Stimulated activated CD8-positive, alpha-beta memory T cell treated with anti-CD3 and anti-CD28 coated beads, Interleukin-15, amount 100 ng/mL, for 24 hours (primary cell): ENCODE measurements around the gene GNL3.
"Not testable (repeated sequence)": the region's sequence is repeated elsewhere in the genome, so short reads cannot be mapped to it uniquely, and the experiment has no call there.

Experiments
- DNase-seq: peaks from one replicate; pipeline ENCODE4 v3.0.0-alpha.2; 2020; ENCODE audit warnings: low read depth

GNL3 gene, protein sequence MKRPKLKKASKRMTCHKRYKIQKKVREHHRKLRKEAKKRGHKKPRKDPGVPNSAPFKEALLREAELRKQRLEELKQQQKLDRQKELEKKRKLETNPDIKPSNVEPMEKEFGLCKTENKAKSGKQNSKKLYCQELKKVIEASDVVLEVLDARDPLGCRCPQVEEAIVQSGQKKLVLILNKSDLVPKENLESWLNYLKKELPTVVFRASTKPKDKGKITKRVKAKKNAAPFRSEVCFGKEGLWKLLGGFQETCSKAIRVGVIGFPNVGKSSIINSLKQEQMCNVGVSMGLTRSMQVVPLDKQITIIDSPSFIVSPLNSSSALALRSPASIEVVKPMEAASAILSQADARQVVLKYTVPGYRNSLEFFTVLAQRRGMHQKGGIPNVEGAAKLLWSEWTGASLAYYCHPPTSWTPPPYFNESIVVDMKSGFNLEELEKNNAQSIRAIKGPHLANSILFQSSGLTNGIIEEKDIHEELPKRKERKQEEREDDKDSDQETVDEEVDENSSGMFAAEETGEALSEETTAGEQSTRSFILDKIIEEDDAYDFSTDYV

DNA sequence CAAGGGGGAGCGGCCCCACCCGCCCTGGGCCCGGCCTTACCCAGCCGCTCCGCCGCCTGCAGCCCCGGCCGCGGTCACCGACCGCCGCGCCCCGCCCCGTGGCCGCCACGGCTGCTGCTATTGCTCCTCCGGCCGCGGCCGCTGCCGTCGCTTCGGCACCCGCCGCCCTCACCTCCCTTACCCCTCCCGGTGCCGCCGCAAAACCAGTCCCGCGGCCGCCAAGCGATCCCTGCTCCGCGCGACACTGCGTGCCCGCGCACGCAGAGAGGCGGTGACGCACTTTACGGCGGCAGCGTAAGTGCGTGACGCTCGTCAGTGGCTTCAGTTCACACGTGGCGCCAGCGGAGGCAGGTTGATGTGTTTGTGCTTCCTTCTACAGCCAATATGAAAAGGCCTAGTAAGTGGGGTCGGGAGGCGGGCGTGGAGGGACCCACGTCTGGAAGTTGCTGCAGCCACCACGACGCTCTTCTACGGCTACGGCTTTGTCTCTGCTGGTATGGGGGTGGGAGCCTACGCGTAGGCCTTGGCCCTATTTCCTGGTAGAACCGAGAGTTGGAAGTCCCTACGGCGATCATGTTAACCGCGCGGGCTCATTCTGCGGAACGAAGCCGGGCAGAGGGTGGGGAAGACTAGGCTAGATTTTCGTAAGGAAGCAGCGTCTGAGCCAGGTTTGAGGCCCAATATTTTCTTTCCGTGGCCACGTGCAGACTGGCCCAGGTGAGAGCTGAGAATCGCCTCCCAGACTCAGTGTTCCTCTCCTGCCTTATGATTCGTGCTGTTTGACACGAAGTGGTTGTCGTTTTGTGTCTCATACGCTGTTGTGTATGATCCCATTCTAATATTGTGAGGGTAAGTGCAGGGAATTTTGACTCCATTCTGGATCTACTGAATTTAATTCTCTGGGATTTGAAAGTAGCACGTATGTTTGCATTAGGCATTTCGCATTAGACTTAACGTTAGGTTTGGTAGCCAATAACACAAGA lies at the start of gene GNL3, which contains the start of gene PBRM1:
Gene GNL3, plus strand, starts transcription at position 324 of the 983 bp plus-strand sequence. Its CDS starts 61 bp downstream, at position 385.
Gene PBRM1, minus strand, starts transcription at position 205 of the 983 bp plus-strand sequence.
- peak; percentile 79 for DNase-seq

DNA sequence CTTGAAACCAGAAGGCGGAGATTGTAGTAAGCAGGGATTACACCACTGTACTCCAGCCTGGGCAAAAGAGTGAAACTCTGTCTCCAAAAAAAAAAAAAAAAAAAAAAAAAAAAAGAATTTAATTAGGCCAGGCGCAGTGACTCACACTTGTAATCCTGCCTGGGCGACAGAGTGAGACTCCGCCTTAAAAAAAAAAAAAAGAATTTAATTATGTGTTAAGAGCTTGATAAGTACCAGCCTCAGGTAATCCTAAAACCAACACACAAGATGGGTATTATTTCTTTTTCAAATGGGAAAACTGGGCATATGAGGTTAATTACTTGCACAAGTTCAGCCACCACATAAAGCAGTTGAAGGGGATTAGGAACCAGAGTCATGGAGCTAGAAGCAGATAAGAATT lies 49.2 kb upstream of the GNL3 start:
- no peak for DNase-seq

DNA sequence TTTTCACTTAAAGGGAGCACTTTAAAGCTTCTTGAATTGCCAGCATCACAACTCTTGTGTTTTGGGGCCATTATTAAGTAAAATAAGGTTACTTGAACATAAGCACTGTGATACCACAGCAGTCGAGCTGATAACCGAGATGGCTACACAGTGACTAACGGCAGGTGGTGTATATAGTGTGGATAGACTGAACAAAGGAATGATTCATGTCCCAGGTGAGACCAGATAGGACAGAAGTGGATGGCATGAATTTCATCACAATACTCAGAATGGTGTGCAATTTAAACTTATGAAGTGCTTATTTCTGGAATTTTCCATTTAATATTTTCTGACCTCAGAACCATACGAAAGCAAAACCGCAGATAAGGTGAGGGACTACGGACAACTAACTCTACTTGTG lies 40.3 kb upstream of the GNL3 start:
- no peak for DNase-seq

DNA sequence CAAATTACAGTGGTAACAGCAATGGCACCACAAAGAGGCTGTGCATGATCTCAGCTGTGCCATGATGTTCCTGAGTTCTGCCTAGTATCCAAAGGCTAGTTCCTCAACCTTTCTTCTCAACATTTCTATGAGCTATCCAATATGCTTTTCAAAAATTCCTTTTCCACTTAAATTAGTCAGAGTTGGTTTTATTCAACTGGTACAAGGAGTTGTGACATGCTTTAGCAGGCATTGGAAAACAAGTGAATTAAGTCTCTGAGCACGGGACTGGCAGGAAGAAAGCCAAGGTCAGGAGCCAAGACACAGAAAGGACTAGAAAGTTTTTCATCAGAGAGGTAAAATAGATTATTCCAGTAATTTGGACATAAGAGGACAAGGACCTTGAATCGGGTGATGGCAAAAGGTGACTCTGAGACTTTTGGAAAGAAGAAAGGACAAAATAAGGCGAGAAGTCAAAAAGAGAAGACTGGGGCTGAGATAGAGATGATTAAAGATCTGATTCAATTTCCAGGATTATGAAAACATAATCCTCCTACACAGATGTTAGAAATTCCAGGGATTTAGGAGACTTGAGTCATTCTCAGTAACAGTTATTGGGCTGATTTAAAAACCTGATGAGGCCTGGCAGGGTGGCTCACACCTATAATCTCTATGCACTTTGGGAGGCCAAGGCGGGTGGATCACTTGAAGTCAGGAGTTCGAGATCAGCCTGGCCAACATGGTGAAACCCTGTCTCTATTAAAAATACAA lies 36.2 kb upstream of the GNL3 start:
- DNase-seq: no peak

DNA sequence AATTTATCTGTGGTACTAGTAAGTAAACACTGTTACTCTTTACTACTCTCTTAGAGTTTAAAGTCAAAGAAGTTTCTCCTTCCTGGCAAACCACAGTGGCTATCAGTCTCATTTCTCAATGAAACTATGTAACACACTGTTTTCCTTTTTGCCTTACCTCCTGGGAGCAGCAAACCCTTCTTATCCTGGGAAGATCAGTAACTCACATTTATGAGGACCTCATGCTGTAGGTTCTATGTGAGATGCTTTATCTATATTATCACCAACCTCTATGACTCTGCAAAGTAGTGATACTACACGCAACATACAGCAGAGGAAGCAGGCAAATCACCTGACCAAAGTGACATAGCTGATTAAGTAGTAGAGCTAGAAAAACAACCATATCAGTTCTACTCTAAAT lies 35.4 kb upstream of the GNL3 start:
- no peak for DNase-seq

DNA sequence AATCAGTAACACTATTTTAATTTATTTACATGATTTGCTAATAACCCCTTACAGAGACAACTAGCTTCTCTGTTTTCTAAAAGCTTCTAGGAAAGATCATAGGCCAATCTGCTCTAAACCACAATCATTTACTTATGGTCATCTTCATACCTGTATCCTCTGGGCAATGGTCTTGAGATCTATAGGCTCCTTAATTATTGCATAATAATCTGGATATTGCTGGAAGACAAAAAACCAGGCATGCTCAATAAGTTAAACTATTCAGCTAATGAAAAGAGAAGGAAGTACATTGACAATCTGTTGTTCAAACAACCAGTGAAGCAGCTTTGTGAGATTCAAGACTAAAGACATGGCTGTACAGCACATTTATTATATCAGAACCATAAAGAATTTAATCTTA lies 34.2 kb upstream of the GNL3 start:
- no peak for DNase-seq

DNA sequence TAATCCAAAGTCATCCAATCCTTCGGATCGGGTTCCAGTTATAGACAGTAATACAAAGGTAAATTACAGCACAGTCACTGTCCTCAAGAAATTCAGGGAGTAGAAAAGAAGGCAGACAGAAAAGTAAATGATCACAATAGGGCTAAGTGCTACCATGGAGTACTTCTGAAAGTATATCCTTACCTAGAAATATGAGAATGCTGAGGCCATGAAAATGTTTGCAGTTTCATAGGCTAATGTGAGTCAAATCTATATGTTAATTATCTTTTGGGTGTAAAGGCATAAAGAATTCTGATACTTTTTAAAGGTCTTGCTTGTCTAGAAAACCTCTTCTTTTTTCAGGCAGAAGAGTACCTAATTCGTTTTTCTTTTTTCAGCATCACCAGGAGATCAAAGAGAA lies 29.9 kb upstream of the GNL3 start:
- DNase-seq: no peak

DNA sequence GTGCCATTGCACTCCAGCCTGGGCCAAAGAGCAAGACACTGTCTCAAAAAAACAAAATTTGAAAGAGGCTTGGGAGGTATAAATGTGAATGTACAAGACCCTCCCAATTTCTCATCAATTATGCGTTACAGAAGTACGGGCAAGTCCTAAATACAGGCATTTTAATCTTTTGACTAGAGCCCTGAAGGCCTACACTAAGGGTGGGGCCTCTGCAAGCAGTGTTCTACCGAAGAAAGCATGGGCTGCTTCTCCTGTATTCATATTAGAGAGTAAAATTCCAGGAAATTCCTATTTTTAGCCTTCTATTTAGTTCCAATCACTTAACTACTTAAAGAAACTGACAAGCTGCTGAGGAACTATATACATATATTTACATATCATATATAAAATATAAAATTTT lies 25.8 kb upstream of the GNL3 start:
- no peak for DNase-seq

DNA sequence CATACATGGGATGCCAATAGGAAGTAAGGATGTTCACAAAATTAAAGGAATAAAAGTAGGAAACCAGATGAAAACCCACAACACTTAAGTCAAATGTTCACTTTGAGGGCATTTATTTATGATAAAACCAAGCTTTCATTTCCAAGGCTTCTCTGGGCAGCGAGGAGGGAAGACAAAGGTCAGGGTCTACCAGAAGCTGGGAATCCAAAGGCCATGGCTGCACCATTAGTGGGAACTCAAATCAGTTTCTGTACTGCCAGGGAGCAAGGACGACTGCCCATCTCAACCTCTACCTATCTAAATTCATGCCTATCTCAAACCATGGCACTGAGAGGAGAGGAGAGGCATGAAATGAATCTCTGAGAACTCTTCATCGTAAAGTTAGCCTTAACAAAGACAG lies 22.7 kb upstream of the GNL3 start:
- DNase-seq: no peak

DNA sequence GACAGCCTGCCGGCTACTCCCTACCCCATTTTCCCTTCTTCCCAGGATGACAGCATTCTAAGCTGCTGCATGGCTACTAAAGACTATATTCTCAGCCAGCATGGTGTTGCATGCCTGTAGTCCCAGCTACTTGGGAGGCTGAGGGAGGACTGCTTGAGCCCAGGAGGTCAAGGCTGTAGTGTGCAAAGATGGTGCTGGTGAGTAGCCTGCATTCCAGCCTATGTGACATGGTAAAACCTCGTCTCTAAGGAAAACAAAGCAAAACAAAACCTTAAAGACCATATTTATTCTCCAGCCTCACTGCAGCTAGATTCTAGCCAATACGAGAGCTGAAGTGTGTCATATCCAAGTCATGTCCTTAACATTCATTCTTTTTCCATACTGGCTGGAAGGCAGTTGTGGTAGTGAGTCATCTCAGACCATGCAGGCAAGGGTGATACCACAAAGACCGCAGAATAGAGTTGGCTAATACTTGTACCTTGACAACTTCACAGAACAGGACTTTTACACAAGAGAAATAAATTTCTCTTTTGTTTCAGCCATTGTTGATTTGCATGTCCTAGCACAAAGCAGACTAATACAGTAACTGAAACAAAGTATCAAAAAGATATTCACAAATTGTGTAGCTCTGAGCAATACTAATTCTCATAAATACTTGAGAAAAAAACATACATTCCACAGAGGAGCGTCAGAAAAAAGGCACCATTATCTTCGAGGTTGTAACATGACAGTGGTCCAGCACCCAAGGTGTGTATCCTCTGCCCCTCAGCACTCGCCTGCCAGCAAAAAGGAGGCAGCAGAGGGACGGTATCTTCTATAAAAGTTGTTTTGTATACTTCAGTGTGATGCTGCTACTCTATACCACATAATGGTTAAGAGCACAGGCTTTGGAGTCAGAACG lies 15.0 kb upstream of the GNL3 start:
- no peak for DNase-seq

DNA sequence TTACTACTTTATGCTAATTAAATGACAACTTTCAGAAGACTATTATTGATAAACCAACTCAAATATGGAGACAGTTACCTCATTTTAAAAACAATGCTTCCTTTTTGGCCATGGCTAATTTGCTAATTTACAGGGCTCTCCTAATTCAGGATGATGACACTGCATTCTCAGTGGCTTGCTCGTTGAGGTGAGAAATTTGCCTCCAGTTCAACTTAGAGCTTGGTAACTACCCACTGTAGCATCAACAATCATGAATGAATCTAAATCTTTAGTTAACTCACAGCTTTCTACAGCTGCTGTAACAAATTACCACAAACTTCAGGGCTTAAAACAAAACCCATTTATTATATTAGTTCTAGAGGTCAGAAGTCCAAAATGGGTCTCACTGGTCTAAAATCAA lies 14.2 kb upstream of the GNL3 start:
- DNase-seq: no peak

DNA sequence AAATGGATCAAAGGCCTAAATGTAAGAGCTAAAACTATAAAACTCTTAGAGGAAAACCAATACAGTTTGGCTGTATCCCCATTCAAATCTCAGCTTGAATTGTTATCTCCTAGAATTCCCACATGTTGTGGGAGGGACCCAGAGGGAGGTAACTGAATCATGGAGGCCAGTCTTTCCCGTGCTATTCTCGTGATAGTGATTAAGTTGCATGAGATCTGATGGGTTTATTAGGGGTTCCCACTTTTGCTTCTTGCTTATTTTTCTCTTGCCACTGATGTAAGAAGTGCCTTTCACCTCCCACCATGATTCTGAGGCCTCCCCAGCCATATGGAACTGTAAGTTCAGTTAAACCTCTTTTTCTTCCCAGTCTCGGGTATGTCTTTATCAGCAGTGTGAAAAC lies 9.6 kb upstream of the GNL3 start:
- not testable (repeated sequence) for DNase-seq

DNA sequence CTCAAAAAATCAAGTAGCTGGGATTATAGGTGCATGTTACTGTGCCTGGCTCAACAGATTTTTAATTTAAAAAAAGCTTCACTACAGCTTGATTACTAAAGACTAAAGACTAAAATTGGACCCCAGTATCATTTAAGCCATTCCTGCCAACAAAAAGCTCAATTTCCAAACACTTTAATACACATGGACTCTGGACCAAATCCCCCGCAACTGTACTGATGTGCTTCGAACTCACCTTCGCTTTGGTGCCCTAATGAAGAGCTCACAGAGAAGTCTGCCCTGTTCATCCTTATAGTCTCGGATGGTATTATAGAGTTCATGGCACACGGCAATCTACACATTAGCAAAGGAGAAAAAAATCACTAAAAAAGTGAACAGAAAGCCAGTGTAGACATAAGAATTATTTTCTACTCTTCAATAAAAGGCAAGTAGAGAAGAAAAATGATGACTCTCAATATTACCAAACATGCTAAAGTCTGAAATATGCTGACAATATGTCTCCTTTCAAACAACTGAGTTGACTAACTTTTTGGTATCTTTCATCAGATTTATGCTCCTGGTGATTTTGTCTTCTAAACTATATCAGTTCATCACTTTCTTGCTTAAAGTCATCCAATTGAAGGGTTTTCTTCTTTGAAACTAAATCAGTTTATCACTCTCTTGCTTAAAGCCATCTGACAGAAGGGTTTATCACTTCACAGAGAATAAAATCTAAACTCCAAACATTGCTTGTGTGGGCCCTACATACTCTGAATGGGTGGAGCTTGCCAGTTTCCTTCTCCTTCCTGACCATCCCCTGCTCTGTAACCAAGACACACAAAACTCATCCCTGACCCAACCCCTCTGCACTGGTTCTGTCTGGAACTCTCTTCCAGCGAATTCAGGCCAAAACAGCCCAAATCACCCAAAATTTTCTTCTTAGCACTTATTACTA lies 7.3 kb upstream of the GNL3 start:
- no peak for DNase-seq

DNA sequence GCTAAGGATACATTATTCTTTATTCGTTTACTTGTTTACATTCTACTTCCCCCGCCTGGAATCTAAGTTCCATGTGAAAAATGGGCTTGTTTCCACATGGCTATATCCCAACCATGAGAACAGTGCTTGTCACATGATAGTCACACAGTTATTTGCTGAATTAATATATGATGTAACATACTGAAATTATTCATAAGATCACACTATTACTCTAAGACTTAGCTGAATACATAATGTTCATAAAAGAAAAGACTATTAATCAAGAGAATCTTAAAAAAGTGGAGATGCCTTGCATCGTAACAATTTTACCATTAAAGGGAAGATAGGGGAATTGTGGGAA lies 6.7 kb upstream of the GNL3 start:
- no peak for DNase-seq

DNA sequence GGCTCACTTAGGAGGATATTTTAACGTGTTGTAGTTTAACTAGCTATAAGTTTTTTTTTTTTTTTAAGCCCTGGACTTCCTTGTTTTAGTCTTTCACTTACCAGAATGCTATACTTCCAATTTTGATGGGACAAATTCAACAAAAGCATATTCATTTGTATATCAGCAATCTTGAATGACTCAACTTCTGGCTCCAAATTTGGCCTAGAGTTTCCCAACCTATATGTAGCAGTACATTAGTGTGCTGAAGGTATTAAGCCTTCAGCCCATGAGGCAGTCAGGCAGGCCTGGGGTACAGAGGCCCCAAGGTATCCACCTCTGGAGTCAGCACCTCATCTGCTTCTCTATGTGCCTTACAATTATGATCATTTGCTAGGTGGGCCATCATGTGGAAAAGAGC lies 6.0 kb upstream of the GNL3 start:
- DNase-seq: no peak

DNA sequence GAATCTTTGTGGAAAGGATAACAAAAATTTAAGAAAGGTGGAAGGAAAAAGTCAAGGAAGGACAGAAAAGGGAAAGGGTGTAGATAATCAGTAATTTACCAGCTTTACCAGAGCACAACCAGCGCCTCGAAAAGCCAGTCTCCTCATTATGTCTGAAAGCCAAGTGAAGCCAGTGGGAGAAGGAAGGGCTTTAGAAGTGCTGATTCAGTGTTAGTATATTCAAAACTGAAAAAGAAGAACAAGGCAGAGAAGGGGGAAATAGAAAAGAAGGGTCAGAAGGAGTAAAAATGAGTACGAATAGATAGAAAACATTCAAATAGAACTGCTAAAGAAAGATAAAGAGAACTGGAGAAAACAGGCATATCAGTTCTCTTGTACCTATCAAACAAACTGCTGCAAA lies 4.2 kb upstream of the GNL3 start:
- no peak for DNase-seq

DNA sequence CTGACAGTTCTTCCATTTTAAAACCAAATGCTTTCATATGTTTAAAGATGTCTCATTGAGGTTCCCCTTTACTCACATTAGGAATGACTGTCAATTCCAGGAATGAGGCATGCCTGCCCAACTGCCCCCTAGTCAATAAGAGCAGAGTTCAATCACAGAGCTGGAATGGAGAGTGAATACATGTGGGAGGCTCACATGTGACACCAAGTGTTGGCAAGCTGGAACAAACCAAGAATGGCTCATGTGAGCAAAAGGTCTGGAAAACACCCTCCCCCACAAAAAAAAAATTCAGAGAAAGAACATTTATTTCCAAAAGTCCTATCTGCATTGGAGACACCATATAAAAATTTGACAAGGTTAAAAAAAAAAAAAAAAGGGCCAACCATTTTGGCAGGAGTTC lies 3.8 kb upstream of the GNL3 start:
- DNase-seq: no peak

DNA sequence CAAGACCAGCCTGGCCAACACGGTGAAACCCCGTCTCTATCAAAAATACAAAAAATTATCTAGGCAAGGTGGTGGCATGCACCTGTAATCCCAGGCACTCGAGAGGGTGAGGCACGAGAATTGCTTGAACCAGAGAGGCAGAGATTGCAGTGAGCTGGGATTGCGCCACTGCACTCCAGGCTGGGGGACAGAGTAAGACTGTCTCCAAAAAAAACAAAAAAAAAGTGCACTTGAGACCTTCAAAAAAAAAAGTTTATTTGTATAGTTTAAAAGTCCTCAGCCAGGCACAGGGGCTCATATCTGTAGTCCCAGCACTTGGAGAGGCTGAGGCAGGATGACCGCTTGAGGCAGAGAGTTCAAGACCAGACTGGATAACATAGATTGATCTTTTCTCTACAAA lies 2.2 kb upstream of the GNL3 start:
- DNase-seq: no peak

DNA sequence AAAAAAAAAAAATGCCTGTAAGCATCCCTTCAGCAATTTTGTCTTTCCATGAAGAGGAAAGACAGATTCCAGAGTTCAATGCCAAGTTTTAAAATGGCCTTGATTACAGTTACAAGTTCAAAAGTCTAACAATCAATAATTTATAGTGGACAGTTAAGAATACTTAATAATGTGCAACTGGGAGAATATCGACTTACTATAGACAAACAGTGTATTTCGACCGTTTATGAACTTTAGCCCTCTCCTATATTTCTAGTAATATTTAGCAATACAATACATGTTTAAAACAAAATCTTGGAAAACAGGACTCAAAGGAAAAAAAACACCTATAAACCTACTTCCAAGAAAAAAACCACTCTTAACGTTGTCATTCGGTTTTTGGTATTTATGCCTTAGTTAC lies 1.6 kb upstream of the GNL3 start:
- no peak for DNase-seq

DNA sequence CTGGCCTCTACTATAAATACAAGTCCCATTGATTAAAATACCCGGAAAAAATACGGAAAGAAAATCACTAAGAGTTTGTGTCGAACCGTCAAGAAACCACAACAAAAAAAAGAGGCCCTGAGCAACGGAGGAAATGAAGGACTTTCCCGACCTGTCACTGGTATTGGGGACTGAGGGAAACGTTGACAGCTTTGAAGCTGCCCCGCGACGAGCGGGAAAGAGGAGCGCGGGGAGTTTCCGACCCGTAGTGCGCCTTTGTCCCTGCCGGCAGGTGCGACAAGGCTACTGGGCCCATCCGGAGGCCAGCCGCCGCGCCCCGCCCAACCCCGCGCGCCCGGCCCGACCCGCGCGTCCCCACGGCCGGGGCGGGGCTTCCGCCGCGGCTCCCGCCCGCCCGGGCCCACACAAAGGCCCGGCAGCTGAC lies 535 bp upstream of the GNL3 start:
- DNase-seq: peak; percentile 58
